ENCODE results near the gene IQGAP3. TPM values are rescaled to one million over a fixed set of nuclear protein-coding genes. Genes with fewer than 3 reads are reported as not detected.
"Not testable (repeated sequence)": the region's sequence is repeated elsewhere in the genome, so short reads cannot be mapped to it uniquely, and the experiment has no call there.

Gene IQGAP3
- total and polyA plus RNA-seq, 7 donors, result 0.01 to 0.24 (median 0.08) TPM

DNA sequence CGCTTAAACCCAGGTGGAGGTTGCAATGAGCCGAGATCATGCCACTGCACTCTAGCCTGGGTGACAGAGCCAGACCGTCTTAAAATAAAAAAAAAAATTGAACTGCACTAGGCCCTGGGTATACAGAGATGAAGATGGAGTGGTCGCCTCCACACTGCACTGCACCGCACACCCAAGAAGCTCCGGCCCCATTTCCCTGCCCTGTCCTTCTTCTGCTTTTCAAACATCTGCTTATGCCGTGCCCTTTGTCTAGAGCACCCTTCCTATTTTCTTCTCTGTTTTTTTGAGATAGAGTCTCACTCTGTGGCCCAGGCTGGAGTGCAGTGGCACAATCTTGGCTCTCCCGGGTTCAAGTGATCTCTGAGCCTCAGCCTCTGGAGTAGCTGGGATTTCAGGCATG, 17.4 kb downstream of the IQGAP3 start:
- H3K9me3 ChIP-seq, result no peaks in the 10 kb centered on the region
- no peaks in the 10 kb centered on the region for H3K36me3 ChIP-seq (ENCODE audit: insufficient read depth in 1 of 2, low read depth in 1 of 2)
- no peaks in the 10 kb centered on the region for H3K27me3 ChIP-seq (ENCODE audit: insufficient read depth in 3 of 3, low read length in 2 of 3)
- intact Hi-C loops (cut with DNase I), result no loop called here
- DNase-seq, result no peak
- no peak for ATAC-seq
- 82 to 84% (median 84%) methylated on average over 8 of the region's 8 CpGs for WGBS, 3 donors
- peaks cover 8% of the 10 kb centered on the region for H3K4me1 ChIP-seq
- no peak overlapping the region for H3K27ac ChIP-seq
- TF ChIP-seq, protein P1, sequence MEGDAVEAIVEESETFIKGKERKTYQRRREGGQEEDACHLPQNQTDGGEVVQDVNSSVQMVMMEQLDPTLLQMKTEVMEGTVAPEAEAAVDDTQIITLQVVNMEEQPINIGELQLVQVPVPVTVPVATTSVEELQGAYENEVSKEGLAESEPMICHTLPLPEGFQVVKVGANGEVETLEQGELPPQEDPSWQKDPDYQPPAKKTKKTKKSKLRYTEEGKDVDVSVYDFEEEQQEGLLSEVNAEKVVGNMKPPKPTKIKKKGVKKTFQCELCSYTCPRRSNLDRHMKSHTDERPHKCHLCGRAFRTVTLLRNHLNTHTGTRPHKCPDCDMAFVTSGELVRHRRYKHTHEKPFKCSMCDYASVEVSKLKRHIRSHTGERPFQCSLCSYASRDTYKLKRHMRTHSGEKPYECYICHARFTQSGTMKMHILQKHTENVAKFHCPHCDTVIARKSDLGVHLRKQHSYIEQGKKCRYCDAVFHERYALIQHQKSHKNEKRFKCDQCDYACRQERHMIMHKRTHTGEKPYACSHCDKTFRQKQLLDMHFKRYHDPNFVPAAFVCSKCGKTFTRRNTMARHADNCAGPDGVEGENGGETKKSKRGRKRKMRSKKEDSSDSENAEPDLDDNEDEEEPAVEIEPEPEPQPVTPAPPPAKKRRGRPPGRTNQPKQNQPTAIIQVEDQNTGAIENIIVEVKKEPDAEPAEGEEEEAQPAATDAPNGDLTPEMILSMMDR (IDR thresholded peaks at IDR 0.05), result no peak
- no peak overlapping the region for H3K4me3 ChIP-seq

DNA sequence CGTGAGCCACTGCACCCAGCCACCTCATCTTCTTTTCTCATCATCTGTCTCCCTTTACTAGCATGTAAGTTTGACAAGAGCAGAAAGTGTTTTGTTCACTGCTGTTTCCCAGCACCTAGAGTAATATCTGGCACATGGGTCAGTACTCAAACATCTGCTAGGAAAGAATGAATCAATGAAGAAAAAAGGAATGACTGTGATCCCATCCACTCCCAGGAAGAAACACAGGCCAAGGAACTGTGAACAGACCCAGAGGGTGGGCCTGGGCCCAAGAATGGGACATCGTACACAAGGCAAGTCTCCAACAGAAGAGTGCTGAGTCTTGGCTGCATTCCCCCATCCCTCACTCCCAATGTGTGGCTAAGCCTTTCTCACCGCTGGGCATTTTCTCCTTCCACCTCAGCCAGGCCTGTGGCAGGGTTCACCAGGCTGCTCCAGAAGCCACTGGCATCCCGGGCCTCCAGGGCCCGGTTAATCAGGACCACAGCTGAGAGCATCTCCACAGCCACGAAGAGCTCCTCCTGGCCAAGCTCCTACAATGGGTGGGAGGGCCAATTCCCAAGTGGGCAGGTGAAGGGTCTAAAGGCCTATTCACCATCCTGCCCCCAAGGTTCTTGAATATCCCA, 18.4 kb downstream of the IQGAP3 start:
- DNase-seq (no peak), ATAC-seq (no peak)
- 68 to 79% (median 76%) methylated on average over 6 of the region's 6 CpGs for WGBS, 3 donors
- Histone ChIP-seq H3K27me3 (ENCODE audit: insufficient read depth in 3 of 3, low read length in 2 of 3) (no peaks in the 10 kb centered on the region), H3K4me1 (peaks cover 10% of the 10 kb centered on the region), H3K36me3 (ENCODE audit: insufficient read depth in 1 of 2, low read depth in 1 of 2) (no peaks in the 10 kb centered on the region), H3K9me3 (no peaks in the 10 kb centered on the region), H3K27ac (no peak overlapping the region), H3K4me3 (no peak overlapping the region)
- TF ChIP-seq, protein P1 (IDR thresholded peaks at IDR 0.05), result no peak
- intact Hi-C loops (cut with DNase I), result no loop called here

DNA sequence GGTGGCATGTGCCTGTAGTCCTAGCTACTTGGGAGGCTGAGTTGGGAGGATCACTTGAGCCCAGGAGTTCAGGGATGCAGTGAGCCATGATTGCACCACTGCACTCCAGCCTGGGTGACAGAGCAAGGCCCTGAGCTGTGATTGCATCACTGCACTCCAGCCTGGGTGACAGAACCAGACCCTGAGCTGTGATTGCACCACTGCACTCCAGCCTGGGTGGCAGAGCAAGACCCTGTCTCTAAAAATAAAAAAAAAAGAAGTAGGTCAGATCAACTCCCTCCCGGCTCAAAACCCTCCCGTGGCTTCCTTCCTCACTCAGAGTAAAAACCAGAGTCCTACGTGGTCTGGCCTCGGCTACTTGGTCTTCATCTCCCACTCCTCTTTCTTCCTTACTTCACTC, 19.4 kb downstream of the IQGAP3 start:
- H3K27ac ChIP-seq; H3K36me3 ChIP-seq (ENCODE audit: insufficient read depth in 1 of 2, low read depth in 1 of 2); H3K4me1 ChIP-seq; intact Hi-C loops (cut with DNase I); H3K4me3 ChIP-seq; H3K9me3 ChIP-seq; H3K27me3 ChIP-seq (ENCODE audit: insufficient read depth in 3 of 3, low read length in 2 of 3): not testable (repeated sequence)
- peak in 1 of 2 donors; percentile 33 for DNase-seq
- WGBS, 3 donors, result 85 to 97% (median 91%) methylated on average over 4 of the region's 4 CpGs
- ATAC-seq, result peak in 1 of 4 donors; percentile 11

DNA sequence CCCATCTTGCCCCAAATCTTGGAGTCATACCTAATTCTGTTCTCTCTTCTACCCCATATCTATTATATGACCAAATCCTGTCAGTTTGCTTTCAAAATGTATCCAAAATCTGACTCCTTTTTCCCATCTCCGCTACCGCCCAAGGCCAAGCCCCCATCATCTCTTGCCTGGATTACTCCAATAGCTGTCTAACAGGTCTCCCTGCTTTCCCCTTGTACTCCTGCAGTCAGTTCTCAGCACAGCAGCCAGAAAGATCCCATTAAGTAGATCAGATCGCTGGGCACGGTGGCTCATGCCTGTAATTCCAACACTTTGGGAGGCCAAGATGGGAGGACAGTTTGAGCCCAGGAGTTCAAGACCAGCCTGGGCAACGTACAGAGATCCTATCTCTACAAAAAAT, 19.8 kb downstream of the IQGAP3 start:
- no peak overlapping the region for H3K4me3 ChIP-seq
- TF ChIP-seq, protein P1 (IDR thresholded peaks at IDR 0.05), result no peak
- H3K36me3 ChIP-seq (ENCODE audit: insufficient read depth in 1 of 2, low read depth in 1 of 2), result no peaks in the 10 kb centered on the region
- intact Hi-C loops (cut with DNase I), result no loop called here
- no peak overlapping the region for H3K27ac ChIP-seq
- no peaks in the 10 kb centered on the region for H3K27me3 ChIP-seq (ENCODE audit: insufficient read depth in 3 of 3, low read length in 2 of 3)
- no peak for DNase-seq
- 76 to 78% (median 78%) methylated on average over 5 of the region's 5 CpGs for WGBS, 3 donors
- ATAC-seq, result no peak
- H3K4me1 ChIP-seq, result peaks cover 10% of the 10 kb centered on the region
- no peaks in the 10 kb centered on the region for H3K9me3 ChIP-seq

DNA sequence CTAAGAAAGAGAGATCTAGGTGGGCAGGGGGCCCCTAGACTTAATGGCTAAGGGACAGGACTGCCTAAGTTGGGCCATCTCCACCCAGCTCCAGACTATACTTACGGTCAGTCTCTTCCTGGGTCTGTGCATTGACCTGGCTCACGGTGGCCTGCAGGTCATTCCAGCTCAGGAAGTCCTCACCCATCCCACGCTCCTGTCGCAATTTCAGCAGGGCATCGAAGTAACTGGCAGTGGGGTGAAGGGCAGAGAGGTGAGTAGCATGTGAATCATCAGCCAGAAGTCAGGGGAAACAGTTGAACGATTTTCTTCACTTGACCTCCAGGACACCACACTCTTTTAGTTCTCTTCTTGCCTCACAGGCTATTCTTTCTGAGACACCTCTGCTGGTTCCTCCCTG, 20.5 kb downstream of the IQGAP3 start:
- ATAC-seq (no peak), DNase-seq (no peak)
- H3K4me1 ChIP-seq, result peaks cover 10% of the 10 kb centered on the region
- no peaks in the 10 kb centered on the region for H3K36me3 ChIP-seq (ENCODE audit: insufficient read depth in 1 of 2, low read depth in 1 of 2)
- intact Hi-C loops (cut with DNase I), result no loop called here
- H3K27ac ChIP-seq, result no peak overlapping the region
- no peak overlapping the region for H3K4me3 ChIP-seq
- no peaks in the 10 kb centered on the region for H3K9me3 ChIP-seq
- TF ChIP-seq, protein P1 (IDR thresholded peaks at IDR 0.05), result no peak
- 92 to 95% (median 92%) methylated on average over 6 of the region's 6 CpGs for WGBS, 3 donors
- no peaks in the 10 kb centered on the region for H3K27me3 ChIP-seq (ENCODE audit: insufficient read depth in 3 of 3, low read length in 2 of 3)

Measured in psoas muscle (tissue), 8 donors.